GM19468 (cell line): ENCODE results near the gene PPHLN1.
A peak's percentile ranks its signal among the peaks of the same experiment; 100 is the strongest.
"Not testable (repeated sequence)": the region's sequence is repeated elsewhere in the genome, so short reads cannot be mapped to it uniquely, and the experiment has no call there.

Source experiments
- ATAC-seq: cut with Tn5 transposase; IDR thresholded peaks from one replicate; pipeline ENCODE4 v1.9.1; 2021; ENCODE audit warnings: mild to moderate bottlenecking, moderate library complexity, moderate number of reproducible peaks; ENCODE audit not compliant: unreplicated experiment; ENCODE audit errors: extremely low read depth

PPHLN1 gene

GRCh38 chr12:42315108-42315507 lies 10.9 kb upstream of the PPHLN1 start:
- ATAC-seq, result no peak

GRCh38 chr12:42320796-42321195 lies 5.2 kb upstream of the PPHLN1 start:
- no peak for ATAC-seq

- ATAC-seq, result no peak
Observed at GRCh38 chr12:42322567-42322966, 3.4 kb upstream of the PPHLN1 start.

- ATAC-seq, result no peak
Observed at GRCh38 chr12:42323856-42324255, 2.1 kb upstream of the PPHLN1 start.

DNA sequence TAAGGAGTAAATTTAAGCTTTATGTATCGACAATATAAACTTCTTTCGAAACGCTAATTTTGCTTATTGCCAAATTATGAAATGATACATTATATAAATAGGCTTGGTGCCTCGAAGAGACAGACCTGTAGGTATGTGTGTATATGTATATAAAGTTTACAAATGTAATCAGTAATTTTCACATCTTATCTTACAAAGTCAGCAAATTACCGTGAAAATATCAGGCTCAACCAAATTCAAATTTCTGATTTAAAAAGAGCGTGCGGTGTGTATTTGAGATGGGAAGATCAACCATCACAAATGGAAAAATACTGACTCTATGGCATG lies 678 bp upstream of the PPHLN1 start:
- no peak for ATAC-seq

DNA sequence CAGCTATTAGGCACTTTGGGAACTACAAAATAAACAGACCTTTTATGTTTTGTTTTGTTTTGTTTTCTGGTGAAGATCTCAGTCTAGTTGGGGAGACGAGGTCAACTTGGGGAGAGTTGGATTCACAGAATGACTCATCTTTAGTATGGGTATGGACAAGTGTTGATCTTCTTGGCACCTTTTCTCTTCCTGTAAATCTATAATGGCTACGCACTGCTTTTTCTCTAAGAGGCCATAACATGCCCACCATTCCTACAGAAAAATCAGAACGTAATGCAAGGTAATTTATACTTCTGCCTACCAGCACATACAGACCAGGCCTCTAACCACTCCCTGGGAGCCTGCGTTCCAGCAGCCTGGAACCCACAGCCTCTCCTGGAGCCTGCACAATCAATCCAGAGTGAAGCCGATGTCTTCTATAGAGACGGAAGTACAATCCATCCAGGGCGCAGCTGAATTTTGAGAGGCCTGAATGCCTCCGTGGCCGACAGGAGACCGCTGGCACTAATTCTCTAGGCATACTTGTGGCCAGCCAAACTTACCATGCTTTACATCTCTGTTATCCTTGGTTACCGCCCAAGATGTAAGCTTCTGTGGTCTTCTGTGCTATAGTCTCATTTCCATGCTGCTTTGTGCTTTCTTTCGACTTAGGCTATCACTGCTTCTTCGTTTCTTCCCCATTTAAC lies 717 bp downstream of the PPHLN1 start:
- no peak for ATAC-seq

DNA sequence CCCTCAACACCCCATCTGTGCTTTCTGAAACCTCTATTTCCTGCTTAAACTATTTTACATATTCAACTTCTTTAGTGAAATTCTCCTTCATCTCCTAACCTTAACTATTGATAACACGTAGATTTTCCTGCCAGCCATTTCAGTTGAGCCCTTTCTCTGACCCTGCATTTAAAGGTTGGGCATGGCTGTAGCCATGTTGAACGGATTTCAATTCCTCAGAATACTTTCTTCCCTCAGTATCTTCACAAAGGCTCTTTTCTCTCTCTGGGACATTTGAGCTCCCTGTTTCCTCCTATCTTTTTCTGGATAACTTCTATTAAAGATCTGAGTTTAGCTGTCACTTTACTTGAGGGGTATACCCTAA lies 1.2 kb downstream of the PPHLN1 start:
- no peak for ATAC-seq

DNA sequence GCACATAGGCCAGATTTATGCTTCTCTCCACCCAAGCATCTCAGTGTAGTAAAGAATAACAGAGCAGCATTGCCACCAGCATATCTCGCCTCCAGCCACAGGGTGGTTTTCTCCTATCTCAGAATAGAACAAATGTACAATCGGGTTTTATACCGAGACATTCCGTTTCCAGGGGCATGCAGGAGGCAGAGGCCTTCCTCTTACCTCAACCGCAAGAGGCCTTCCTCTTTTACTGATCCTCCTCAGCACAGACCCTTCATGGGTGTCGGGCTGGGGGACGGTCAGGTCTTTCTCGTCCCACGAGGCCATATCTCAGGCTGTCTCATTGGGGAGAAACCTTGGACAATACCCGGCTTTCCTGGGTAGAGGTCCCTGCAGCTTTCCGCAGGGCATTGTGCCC lies 4.1 kb downstream of the PPHLN1 start:
- not testable (repeated sequence) for ATAC-seq

GRCh38 chr12:42332301-42333285 lies 6.6 kb downstream of the PPHLN1 start:
- ATAC-seq, result no peak

- no peak for ATAC-seq
Observed at GRCh38 chr12:42336286-42336685, 10.3 kb downstream of the PPHLN1 start.

DNA sequence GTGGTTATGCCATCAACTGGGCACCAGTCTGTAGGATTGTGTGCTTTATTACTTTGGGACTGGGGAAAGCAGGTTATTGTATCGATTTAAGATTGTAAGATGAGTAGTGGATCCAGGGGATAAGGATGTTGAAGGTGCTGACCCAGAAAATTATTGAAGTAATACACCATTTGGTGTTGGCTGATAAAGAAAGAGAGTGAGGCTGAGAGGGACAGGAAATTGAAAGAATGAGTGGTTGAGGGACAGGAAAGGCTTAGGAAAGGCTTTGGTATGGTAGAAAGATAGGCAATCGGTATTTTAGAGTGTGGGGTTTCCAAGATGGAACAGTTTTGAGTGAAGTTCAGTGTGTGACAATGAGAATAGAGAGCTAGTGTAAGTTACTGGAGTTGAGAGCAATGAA lies 12.3 kb downstream of the PPHLN1 start:
- ATAC-seq, result no peak

- no peak for ATAC-seq
Observed at GRCh38 chr12:42342028-42342427, 16.1 kb downstream of the PPHLN1 start.

DNA sequence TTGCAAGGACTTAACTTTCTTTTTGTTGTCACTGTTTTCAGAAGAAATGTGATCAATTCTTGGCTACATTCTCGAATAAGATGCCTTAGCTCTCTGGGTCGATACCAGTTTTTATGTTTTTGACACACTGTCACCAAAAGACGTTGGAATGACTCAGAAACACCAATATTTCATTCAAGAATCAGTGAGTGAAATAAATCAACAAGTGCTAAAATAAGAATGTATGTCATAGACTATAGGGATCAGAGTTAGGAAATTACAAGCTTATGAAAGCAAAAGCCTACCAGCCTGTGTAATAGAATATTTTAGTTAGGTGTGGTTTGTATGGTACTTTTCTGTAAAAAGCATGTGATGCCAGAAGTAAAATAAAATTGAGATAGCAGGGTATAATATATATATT lies 17.8 kb downstream of the PPHLN1 start:
- ATAC-seq, result no peak

DNA sequence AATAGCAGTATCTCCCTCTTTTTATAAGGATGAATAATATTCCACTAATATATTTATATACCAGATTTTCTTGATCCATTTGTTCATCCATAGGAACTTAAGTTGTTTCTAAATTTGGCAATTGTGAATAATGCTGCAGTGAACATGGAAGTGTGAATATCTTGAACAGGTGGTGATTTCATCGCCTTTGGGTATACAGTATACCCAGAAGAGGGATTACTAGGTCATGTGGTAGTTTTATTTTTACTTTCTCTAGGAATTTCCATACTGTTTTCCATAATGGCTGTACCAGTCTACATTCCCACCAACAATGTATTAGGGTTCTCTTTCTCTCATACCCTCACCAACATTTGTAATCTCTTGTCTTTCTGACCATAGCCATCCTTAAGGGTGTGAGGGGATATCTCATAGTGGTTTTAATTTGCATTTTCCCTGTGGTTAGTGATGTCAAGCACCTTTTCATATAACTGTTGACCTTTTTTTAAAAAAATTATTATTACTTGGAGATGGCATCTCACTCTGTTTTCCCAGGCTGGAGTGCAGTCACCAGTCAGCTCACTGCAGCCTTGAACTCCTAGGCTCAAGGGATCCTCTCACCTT lies 20.5 kb downstream of the PPHLN1 start:
- ATAC-seq, result no peak

GRCh38 chr12:42349119-42350020 lies 23.4 kb downstream of the PPHLN1 start:
- not testable (repeated sequence) for ATAC-seq

DNA sequence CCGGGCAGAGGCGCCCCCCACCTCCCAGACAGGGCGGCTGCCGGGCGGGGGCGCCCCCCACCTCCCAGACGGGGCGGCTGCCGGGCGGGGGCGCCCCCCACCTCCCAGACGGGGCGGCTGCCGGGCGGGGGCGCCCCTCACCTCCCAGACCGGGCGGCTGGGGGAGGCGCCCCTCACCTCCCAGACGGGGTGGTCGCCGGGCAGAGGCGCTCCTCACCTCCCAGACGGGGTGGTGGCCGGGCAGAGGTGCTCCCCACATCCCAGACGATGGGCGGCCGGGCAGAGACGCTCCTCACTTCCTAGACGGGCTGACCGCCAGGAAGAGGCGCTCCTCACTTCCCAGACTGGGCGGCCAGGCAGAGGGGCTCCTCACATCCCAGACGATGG lies 24.0 kb downstream of the PPHLN1 start:
- ATAC-seq, result not testable (repeated sequence)

DNA sequence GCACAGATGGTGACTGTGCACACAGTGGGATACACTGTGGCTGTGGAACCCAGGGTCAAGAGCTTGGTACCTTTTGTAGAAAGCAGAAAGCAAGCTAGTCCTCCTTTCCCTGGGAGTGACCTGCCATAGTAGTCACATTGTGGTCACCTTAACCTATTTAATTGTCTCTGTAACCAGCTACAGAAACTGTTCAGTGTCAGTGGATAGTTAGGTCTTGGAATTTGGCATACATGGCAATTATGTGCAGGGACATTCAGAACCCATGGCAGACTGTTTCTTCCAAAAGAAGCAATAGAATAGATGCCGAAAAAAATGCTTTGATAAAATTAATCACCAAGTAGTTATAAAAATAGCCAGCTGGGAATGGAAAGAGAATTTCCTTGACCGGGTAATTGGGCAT lies 30.4 kb downstream of the PPHLN1 start:
- ATAC-seq, result no peak

GRCh38 chr12:42360747-42361403 lies 34.9 kb downstream of the PPHLN1 start:
- peak; percentile 60 for ATAC-seq

GRCh38 chr12:42361909-42362646 lies 36.1 kb downstream of the PPHLN1 start:
- ATAC-seq, result no peak
